SK-N-MC (cell line): Measurements from ENCODE around the gene TRAM2.

Experiments
- EZH2 ChIP-seq: fragments of 200-600 bp; sonication (generic); IDR thresholded peaks from one replicate; pipeline ENCODE4 v1.6.1; 2017; ENCODE audit warnings: antibody characterized with exemption
- POLR2AphosphoS5 ChIP-seq: IDR thresholded peaks from 2 replicates; pipeline ENCODE4 v1.6.1; 2012; ENCODE audit warnings: mild to moderate bottlenecking, low read depth, low read length, borderline replicate concordance

DNA sequence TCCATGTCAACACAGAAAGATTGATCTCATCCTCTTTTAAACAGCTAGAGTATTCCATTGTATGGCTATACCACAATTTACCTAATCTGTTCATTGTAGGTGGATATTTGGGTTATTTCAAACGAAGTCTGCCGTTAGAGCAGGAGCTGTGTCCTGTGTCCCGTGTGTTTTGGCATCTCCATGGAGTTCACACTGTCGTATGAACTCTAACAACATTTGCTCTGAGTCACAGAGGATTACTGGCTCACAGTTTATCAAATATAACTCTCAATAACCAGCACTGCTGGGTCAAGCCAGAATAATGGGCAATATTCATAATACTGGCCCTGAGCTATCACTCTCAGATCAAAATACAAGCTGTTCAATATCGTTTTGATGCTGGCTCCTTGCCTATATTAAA is 16.4 kb downstream of the TRAM2 start:
- TF ChIP-seq POLR2AphosphoS5 (no peak), EZH2 (no peak)
